GM12891 (cell line): Measurements from ENCODE around the gene PJA2.
"Not testable (repeated sequence)": the region's sequence is repeated elsewhere in the genome, so short reads cannot be mapped to it uniquely, and the experiment has no call there.

Experiments used
- DNase-seq: peaks from one replicate; pipeline ENCODE4 v3.0.0; 2011; ENCODE audit warnings: low spot score; ENCODE audit not compliant: insufficient read length
- FAIRE-seq: peaks from 2 replicates; lab custom pipeline; 2011; peaks lifted over from hg19 to GRCh38; lab: Jason Lieb, UNC
- PAX5 ChIP-seq: IDR thresholded peaks from 2 replicates; pipeline ENCODE4 v1.6.1; 2011; ENCODE audit warnings: low read length, moderate library complexity, mild to moderate bottlenecking; ENCODE audit not compliant: insufficient read depth, severe bottlenecking
- POLR2A ChIP-seq: IDR thresholded peaks from 2 replicates; pipeline ENCODE4 v1.6.1; 2011; ENCODE audit warnings: low read depth, low read length, control low read depth
- POLR2AphosphoS5 ChIP-seq: IDR thresholded peaks from 2 replicates; pipeline ENCODE4 v1.6.1; 2011; ENCODE audit warnings: low read depth, low read length, control low read depth
- POU2F2 ChIP-seq: IDR thresholded peaks from 2 replicates; pipeline ENCODE4 v1.6.1; 2011; ENCODE audit warnings: low read depth, mild to moderate bottlenecking, control low read depth, low read length, moderate library complexity
- SPI1 ChIP-seq: IDR thresholded peaks from 2 replicates; pipeline ENCODE4 v1.6.1; 2011; ENCODE audit warnings: low read depth, low read length, control low read depth
- TAF1 ChIP-seq: IDR thresholded peaks from 2 replicates; pipeline ENCODE4 v1.6.1; 2011; ENCODE audit warnings: low read depth, low read length, control low read depth

PJA2 gene

GRCh38 chr5:109439590-109439989 lies 29.8 kb upstream of the PJA2 start:
- FAIRE-seq (no peak), DNase-seq (no peak)
- TF ChIP-seq TAF1 (no peak), PAX5 (no peak), POLR2A (no peak), POLR2AphosphoS5 (no peak), SPI1 (no peak), POU2F2 (no peak)

- TF ChIP-seq POU2F2 (no peak), SPI1 (peak; percentile 29)
- DNase-seq (no peak), FAIRE-seq (no peak)
These were observed 16.3 kb upstream of the PJA2 start for GRCh38 chr5:109426075-109426474.

- FAIRE-seq, DNase-seq: not testable (repeated sequence)
These were observed 15.7 kb upstream of the PJA2 start for GRCh38 chr5:109425521-109425920.

- no peak for FAIRE-seq
- DNase-seq: no peak
- no peak for TF ChIP-seq TAF1
- no peak for TF ChIP-seq PAX5
- no peak for TF ChIP-seq POLR2A
- TF ChIP-seq SPI1: no peak
- TF ChIP-seq POLR2AphosphoS5: no peak
- TF ChIP-seq POU2F2: no peak
These were observed 12.2 kb upstream of the PJA2 start for GRCh38 chr5:109421956-109422355.

GRCh38 chr5:109418712-109419352 lies 9.1 kb upstream of the PJA2 start:
- no peak for DNase-seq
- FAIRE-seq: no peak
- TF ChIP-seq POLR2A: no peak
- TF ChIP-seq SPI1: no peak
- no peak for TF ChIP-seq PAX5
- TF ChIP-seq POU2F2: no peak
- TF ChIP-seq TAF1: no peak
- TF ChIP-seq POLR2AphosphoS5: no peak

GRCh38 chr5:109416882-109417281 lies 7.1 kb upstream of the PJA2 start:
- TF ChIP-seq TAF1 (no peak), POU2F2 (no peak), PAX5 (no peak), SPI1 (no peak), POLR2A (no peak), POLR2AphosphoS5 (no peak)
- FAIRE-seq: no peak
- no peak for DNase-seq

- not testable (repeated sequence) for DNase-seq, FAIRE-seq
These were observed 4.2 kb upstream of the PJA2 start for GRCh38 chr5:109413921-109414461.

- FAIRE-seq: no peak
- DNase-seq: no peak
- TF ChIP-seq POLR2AphosphoS5: no peak
- no peak for TF ChIP-seq PAX5
These were observed 3.7 kb upstream of the PJA2 start for GRCh38 chr5:109413458-109413857.

GRCh38 chr5:109412981-109413402 lies 3.2 kb upstream of the PJA2 start:
- TF ChIP-seq POLR2A (no peak), SPI1 (no peak), POU2F2 (no peak), PAX5 (no peak), TAF1 (no peak), POLR2AphosphoS5 (no peak)
- peak; percentile 59 for FAIRE-seq
- DNase-seq: no peak

- FAIRE-seq: no peak
- TF ChIP-seq PAX5 (no peak), SPI1 (no peak), TAF1 (no peak), POLR2AphosphoS5 (no peak), POLR2A (no peak), POU2F2 (no peak)
- no peak for DNase-seq
These were observed 1.9 kb upstream of the PJA2 start for GRCh38 chr5:109411627-109412026.

- TF ChIP-seq SPI1: no peak
- no peak for TF ChIP-seq POLR2AphosphoS5
- no peak for TF ChIP-seq POU2F2
- no peak for TF ChIP-seq POLR2A
- no peak for TF ChIP-seq PAX5
- no peak for TF ChIP-seq TAF1
- FAIRE-seq (no peak), DNase-seq (no peak)
These were observed 1.4 kb upstream of the PJA2 start for GRCh38 chr5:109411149-109411514.
